Small intestine (tissue), 7 donors: Measurements from ENCODE around the gene RRP36. TPM values are rescaled to one million over a fixed set of nuclear protein-coding genes. Genes with fewer than 3 reads are reported as not detected.
A peak's percentile ranks its signal among the peaks of the same experiment; 100 is the strongest.

Experiments
- DNase-seq, 2 donors: peaks; one replicate each; pipeline versions ENCODE4 v3.0.0 to v3.0.0-alpha.2; 2013
- FAIRE-seq: peaks from 2 replicates; lab custom pipeline; 2012; peaks lifted over from hg19 to GRCh38; lab: Jason Lieb, UNC
- H3K27ac ChIP-seq, 3 donors: one replicate each; pipeline ENCODE4 v1.5.1; 2013; ENCODE audit warnings: low read length in 2 of 3, mild to moderate bottlenecking in 2 of 3, control low read depth in 1 of 3, inconsistent platforms in 1 of 3, low read depth in 1 of 3, moderate library complexity in 1 of 3
- H3K27me3 ChIP-seq, 3 donors: one replicate each; pipeline ENCODE4 v1.6.1; 2013; ENCODE audit warnings: low read length in 3 of 3, inconsistent platforms in 1 of 3; ENCODE audit not compliant: control insufficient read depth in 3 of 3, insufficient read depth in 3 of 3
- H3K36me3 ChIP-seq, 3 donors: one replicate each; pipeline ENCODE4 v1.6.1; 2013; ENCODE audit warnings: low read length in 3 of 3, inconsistent platforms in 1 of 3, low read depth in 1 of 3, mild to moderate bottlenecking in 1 of 3, moderate library complexity in 1 of 3; ENCODE audit not compliant: control insufficient read depth in 3 of 3, insufficient read depth in 2 of 3
- H3K4me1 ChIP-seq, 3 donors: one replicate each; pipeline ENCODE4 v1.6.1; 2013; ENCODE audit warnings: low read length in 2 of 3, inconsistent platforms in 1 of 3, low read depth in 1 of 3, mild to moderate bottlenecking in 1 of 3, moderate library complexity in 1 of 3; ENCODE audit not compliant: control insufficient read depth in 3 of 3, insufficient read depth in 2 of 3
- H3K4me3 ChIP-seq, 3 donors: one replicate each; pipeline ENCODE4 v1.5.1; 2013; ENCODE audit warnings: low read length in 3 of 3, control low read depth in 1 of 3, inconsistent platforms in 1 of 3, low read depth in 1 of 3, mild to moderate bottlenecking in 1 of 3, moderate library complexity in 1 of 3
- H3K9me3 ChIP-seq, 2 donors: one replicate each; pipeline ENCODE4 v1.6.1; 2013; ENCODE audit warnings: low read depth in 1 of 2, low read length in 1 of 2; ENCODE audit not compliant: control insufficient read depth in 2 of 2, insufficient read depth in 1 of 2
- WGBS, 3 donors: extraction: QIAGEN DNeasy Blood & Tissue Kit; methylation state at CpG; one replicate each; pipeline ENCODE4 v1.1.7; 2013; 5-methylcytosine and 5-hydroxymethylcytosine counted together
- polyA plus RNA-seq, 4 donors: library from polyadenylated mRNA; stranded (reverse) in 3 of 4; unstranded in 1 of 4; fragments of 200-250 nt in 3 of 4; fragments of 120-200 nt in 1 of 4; gene quantifications; one replicate each; pipeline versions ENCODE4 v1.2.1 to v1.2.3, GENCODE V29; 2013
- donor health status: healthy with polysubstance abuse.
- donor health status: control.
- donor health status: control.
- donor health status: Bipolar disorder and iron deficiency.
- donor health status: healthy.

Gene RRP36
- polyA plus RNA-seq, 4 donors, result 32.2 to 50.0 (median 42.0) TPM

DNA sequence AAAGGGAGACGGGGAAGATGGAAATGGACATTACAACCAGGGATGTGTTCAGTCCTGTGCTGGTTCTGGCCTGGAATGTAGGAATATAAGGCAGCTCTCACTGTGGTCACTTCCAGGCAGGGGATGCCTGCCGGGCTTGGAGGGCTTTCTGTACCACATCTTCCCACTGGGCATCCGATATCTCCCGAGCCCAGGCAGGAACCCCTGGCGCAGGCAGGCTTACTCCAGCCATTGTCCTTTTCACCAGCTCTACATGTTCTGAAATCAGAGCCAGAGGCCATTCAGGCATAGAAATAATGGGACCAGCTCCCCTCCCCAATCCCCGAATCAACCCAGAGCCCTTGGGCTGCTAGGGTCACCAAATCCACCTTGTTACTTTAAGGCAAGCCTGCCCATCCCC, 9.1 kb upstream of the RRP36 start:
- 78 to 90% (median 85%) methylated on average over 6 of the region's 6 CpGs for WGBS, 3 donors
- no peak for FAIRE-seq
- Histone ChIP-seq H3K9me3 (no peaks in the 10 kb centered on the region), H3K4me1 (peaks cover 4 to 17% (median 13%) of the 10 kb centered on the region in 3 donors), H3K4me3 (peak overlapping the region in 1 of 3 donors; percentile 75), H3K36me3 (peaks cover 21 to 69% (median 25%) of the 10 kb centered on the region in 3 donors), H3K27ac (no peak overlapping the region), H3K27me3 (no peaks in the 10 kb centered on the region)
- no peak for DNase-seq

- Histone ChIP-seq H3K36me3 (peaks cover 19 to 69% (median 21%) of the 10 kb centered on the region in 3 donors), H3K9me3 (no peaks in the 10 kb centered on the region), H3K27ac (peak overlapping the region in 2 of 3 donors; percentile 3 to 28), H3K27me3 (no peaks in the 10 kb centered on the region), H3K4me3 (peak overlapping the region; percentile 44 to 75 (median 61)), H3K4me1 (peaks cover 4 to 17% (median 13%) of the 10 kb centered on the region in 3 donors)
- 0 to 3% (median 2%) methylated on average over 22 to 25 of the region's 25 CpGs for WGBS, 3 donors
- DNase-seq (peak in 1 of 2 donors; percentile 16), FAIRE-seq (no peak)
These were observed 8.2 kb upstream of the RRP36 start for GRCh38 chr6:43013097-43013842.

- Histone ChIP-seq H3K4me1 (peaks cover 4 to 17% (median 13%) of the 10 kb centered on the region in 3 donors), H3K27me3 (no peaks in the 10 kb centered on the region), H3K27ac (peak within 1 kb of the TSS in 2 of 3 donors; percentile 29 to 64), H3K4me3 (peak within 1 kb of the TSS; percentile 50 to 75 (median 74)), H3K36me3 (peaks cover 16 to 69% (median 23%) of the 10 kb centered on the region in 3 donors), H3K9me3 (no peaks in the 10 kb centered on the region)
- DNase-seq (peak; percentile 100), FAIRE-seq (no peak)
- 0 to 1% (median 0%) methylated on average over 39 to 51 of the region's 51 CpGs for WGBS, 3 donors
These were observed 7.5 kb upstream of the RRP36 start, which contains the start of the genes KLHDC3 and MEA1 for GRCh38 chr6:43013843-43014433. KLHDC3 (plus strand) TSS chr6:43014249; CDS start chr6:43017193, 2,944 bp downstream. MEA1 (minus strand) TSS chr6:43013946; CDS start chr6:43013813, 133 bp downstream.

- H3K36me3 ChIP-seq, result peaks cover 15 to 68% (median 20%) of the 10 kb centered on the region in 3 donors
- WGBS, 3 donors, result 1 to 3% (median 1%) methylated on average over 7 of the region's 7 CpGs
- no peaks in the 10 kb centered on the region for H3K27me3 ChIP-seq
- DNase-seq (peak in 1 of 2 donors; percentile 31), FAIRE-seq (no peak)
- peak overlapping the region; percentile 50 to 74 (median 62) for H3K4me3 ChIP-seq
- peak overlapping the region in 2 of 3 donors; percentile 29 to 64 for H3K27ac ChIP-seq
- no peaks in the 10 kb centered on the region for H3K9me3 ChIP-seq
- peaks cover 4 to 17% (median 13%) of the 10 kb centered on the region in 3 donors for H3K4me1 ChIP-seq
These were observed 7.0 kb upstream of the RRP36 start for GRCh38 chr6:43014434-43014909.

GRCh38 chr6:43016176-43016942, 5.1 kb upstream of the RRP36 start:
- H3K27ac ChIP-seq, result no peak overlapping the region
- no peak for FAIRE-seq
- H3K9me3 ChIP-seq, result no peaks in the 10 kb centered on the region
- no peak overlapping the region for H3K4me3 ChIP-seq
- peaks cover 4 to 25% (median 13%) of the 10 kb centered on the region in 3 donors for H3K4me1 ChIP-seq
- H3K27me3 ChIP-seq, result no peaks in the 10 kb centered on the region
- 70 to 77% (median 72%) methylated on average over 7 of the region's 7 CpGs for WGBS, 3 donors
- peaks cover 7 to 65% (median 11%) of the 10 kb centered on the region in 3 donors for H3K36me3 ChIP-seq
- DNase-seq, result no peak

DNA sequence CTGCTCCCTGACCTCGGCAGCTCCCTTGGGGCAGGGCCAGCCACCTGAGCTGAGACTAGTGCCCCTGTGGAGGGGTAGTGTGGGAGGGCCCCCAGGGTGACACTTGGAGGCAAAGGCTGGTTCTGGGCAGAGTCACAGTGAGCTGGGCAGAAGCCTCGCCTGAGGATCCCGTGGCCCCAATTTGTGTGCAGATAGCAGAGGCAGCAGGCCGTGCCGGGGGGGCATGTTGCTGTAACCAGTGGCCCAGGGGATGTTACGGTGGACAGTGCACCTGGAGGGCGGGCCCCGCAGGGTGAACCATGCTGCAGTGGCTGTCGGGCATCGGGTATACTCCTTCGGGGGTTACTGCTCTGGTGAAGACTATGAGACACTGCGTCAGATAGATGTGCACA, 4.5 kb upstream of the RRP36 start:
- FAIRE-seq (no peak), DNase-seq (no peak)
- no peak overlapping the region for H3K27ac ChIP-seq

GRCh38 chr6:43019152-43019551, 2.3 kb upstream of the RRP36 start:
- 88 to 91% (median 90%) methylated on average over 2 of the region's 2 CpGs for WGBS, 3 donors

More for the DNA sequence above, 4.5 kb upstream of the RRP36 start:
- peaks cover 4 to 25% (median 13%) of the 10 kb centered on the region in 3 donors for H3K4me1 ChIP-seq
- no peak overlapping the region for H3K4me3 ChIP-seq
- no peaks in the 10 kb centered on the region for H3K27me3 ChIP-seq
- no peaks in the 10 kb centered on the region for H3K9me3 ChIP-seq
- WGBS, 3 donors, result 82 to 90% (median 88%) methylated on average over 12 of the region's 12 CpGs
- peaks cover 2 to 59% (median 7%) of the 10 kb centered on the region in 3 donors for H3K36me3 ChIP-seq

More at GRCh38 chr6:43019152-43019551, 2.3 kb upstream of the RRP36 start:
- H3K4me3 ChIP-seq, result no peak overlapping the region
- H3K27ac ChIP-seq, result no peak overlapping the region
- peaks cover 2 to 65% (median 7%) of the 10 kb centered on the region in 3 donors for H3K36me3 ChIP-seq
- peaks cover 0 to 24% (median 10%) of the 10 kb centered on the region in 3 donors for H3K4me1 ChIP-seq
- no peaks in the 10 kb centered on the region for H3K27me3 ChIP-seq
- no peaks in the 10 kb centered on the region for H3K9me3 ChIP-seq
- DNase-seq, result no peak
- FAIRE-seq, result no peak
